Measurements from ENCODE around the gene TPRA1. TPM values are rescaled to one million over a fixed set of nuclear protein-coding genes. Genes with fewer than 3 reads are reported as not detected.
A peak's percentile ranks its signal among the peaks of the same experiment; 100 is the strongest.

Gene TPRA1
- 21.3 TPM for total RNA-seq
- long read RNA-seq, transcript TPRA1-202 (11 exons, 1,933 nt): major isoform, 39 of 60 reads
- long read RNA-seq, partial matches to known transcripts: 3 of 60 reads
- long read RNA-seq, other reads (novel, unspliced or antisense): 15 of 60 reads

DNA sequence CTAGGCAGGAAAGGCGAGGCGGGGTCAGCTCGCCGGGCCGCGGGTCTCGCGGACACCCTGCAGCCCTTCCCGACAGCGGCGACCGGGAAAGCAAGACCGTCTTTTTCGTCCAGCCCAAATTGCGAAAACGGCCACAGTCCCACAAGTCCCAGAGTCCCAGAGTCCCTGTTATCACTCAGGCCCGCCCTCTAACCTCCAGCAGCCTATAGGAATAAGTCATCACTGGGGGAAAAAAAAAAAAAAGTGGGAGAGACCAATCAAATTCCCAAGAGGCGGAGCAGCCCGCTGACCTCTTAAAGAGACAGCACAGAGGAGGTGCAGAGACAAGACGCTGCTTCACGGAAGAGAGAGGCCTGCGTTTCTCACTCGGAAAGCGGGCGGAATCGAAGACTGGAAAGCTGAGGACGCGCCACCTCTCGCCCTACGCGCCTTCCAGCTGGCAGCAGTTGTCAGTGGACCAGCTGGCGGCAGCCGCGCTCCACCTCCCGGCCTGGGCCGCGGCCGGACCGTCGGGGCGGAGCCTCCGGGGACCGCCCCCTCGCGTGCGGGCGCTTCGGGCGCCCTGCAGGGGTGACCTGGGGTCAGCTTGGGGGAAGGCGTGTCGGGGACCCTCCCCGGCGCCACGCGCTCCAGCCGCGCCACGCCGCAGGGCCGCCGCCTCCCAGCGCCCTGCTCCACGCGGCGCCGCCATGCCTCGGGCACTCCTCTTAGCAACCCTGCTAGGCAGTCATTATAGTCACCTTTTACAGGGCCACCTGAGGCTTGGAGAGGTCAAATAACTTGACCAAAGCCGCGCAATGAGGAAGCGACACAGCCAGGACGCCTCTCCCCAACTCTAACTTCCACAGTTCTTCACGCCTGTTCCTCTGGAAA is at the start of gene TPRA1:
TSS of gene TPRA1 (minus strand) at position 141 of the 873 bp plus-strand sequence. CDS start 10,587 bp downstream, outside the sequence.
- DNase-seq (ENCODE audit: missing footprints) (peak; percentile 96), ATAC-seq (peak; percentile 94)
- intact Hi-C loops (cut with DNase I): loop anchor here (5.0 kb wide), 2 partner anchors 81 to 231 kb away; partner anchors contain the start of genes ABTB1 and MGLL

GRCh38 chr3:127640042-127640355 is 49.5 kb upstream of the TPRA1 start:
- ATAC-seq (no peak), DNase-seq (ENCODE audit: missing footprints) (no peak)
- intact Hi-C loops (cut with DNase I): no loop called here

- ATAC-seq (no peak), DNase-seq (ENCODE audit: missing footprints) (no peak)
- intact Hi-C loops (cut with DNase I): no loop called here
Observed at GRCh38 chr3:127639173-127640041, 48.9 kb upstream of the TPRA1 start.

GRCh38 chr3:127637971-127638370 is 47.4 kb upstream of the TPRA1 start:
- DNase-seq (ENCODE audit: missing footprints): no peak
- intact Hi-C loops (cut with DNase I): no loop called here
- ATAC-seq: no peak

GRCh38 chr3:127637546-127637945 is 47.0 kb upstream of the TPRA1 start:
- ATAC-seq: no peak
- no peak for DNase-seq (ENCODE audit: missing footprints)
- intact Hi-C loops (cut with DNase I): no loop called here

DNA sequence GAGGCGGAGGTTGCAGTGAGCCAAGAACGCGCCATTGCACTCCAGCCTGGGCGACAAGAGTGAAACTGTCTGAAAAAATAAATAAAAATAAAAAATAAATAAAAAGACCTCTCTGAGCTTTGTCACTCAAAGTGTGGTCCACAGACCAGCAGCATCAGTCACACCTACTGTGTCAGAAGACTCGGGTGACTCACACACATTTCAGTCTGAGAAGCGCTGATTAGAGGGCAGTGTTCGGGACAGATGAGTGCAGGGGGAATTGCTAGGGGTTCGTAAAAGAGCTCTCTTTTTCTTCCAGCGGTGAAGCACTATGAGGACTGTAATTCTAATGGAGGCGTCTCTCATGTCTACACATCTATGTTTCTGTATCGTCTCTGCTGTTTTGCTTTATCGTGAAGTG is 44.1 kb upstream of the TPRA1 start:
- DNase-seq (ENCODE audit: missing footprints) (no peak), ATAC-seq (no peak)
- intact Hi-C loops (cut with DNase I): no loop called here

- ATAC-seq (no peak), DNase-seq (ENCODE audit: missing footprints) (no peak)
- intact Hi-C loops (cut with DNase I): no loop called here
Observed at GRCh38 chr3:127632035-127632820, 41.7 kb upstream of the TPRA1 start.

DNA sequence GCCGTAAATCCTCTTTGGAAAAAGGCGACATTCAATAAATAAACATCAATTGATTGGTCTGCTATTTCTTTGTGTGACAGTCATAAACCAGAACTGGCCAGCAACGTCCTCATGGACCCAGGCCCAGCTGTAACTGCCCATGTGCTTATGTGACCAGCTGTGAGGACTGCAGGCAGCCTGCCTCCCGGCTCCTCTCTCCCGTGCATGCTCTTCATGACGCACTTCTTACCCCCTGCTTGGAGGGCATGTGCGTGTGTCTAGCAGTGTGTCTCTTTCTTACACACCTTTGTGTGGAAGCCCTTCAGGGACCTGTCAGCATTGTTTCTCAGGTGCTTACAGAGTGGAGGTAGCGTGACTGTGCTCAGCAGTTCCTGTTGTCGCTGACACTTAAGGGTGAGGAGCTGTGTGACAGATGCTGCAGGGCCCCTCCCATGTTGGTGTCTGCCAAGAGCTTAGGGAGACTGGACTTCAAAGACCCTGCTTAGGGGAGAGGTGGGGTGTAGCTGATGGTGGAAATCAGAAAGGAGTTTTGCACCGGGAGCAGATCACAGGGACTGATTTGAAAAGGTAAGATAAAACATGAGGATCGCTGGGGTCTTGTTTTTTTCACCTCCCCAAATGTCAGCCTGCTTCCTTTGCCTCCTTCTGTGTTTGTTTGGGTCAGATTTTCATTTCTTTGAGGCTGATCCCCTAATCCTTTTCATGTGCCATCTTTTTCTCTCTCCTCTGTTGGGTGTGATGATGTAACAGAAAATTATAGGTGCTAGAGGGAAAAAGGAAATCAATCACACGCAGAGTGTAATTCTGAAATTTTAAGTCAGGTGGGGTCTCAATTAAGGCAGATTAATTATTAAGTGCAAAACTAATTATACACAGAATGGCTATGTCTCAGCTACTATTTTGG is 40.5 kb upstream of the TPRA1 start:
- ATAC-seq: no peak
- DNase-seq (ENCODE audit: missing footprints): no peak

GRCh38 chr3:127629467-127630403 is 39.2 kb upstream of the TPRA1 start:
- DNase-seq (ENCODE audit: missing footprints): no peak
- ATAC-seq: no peak
- intact Hi-C loops (cut with DNase I): no loop called here

More for the DNA sequence above, 40.5 kb upstream of the TPRA1 start:
- intact Hi-C loops (cut with DNase I): no loop called here

- intact Hi-C loops (cut with DNase I): no loop called here
- ATAC-seq (peak; percentile 78), DNase-seq (ENCODE audit: missing footprints) (peak; percentile 74)
Observed at GRCh38 chr3:127628788-127629466, 38.4 kb upstream of the TPRA1 start, which contains the start of gene PODXL2. Gene PODXL2 (plus strand): TSS chr3:127629185. CDS start chr3:127629220, 35 bp downstream.

GRCh38 chr3:127628426-127628787 is 37.9 kb upstream of the TPRA1 start:
- DNase-seq (ENCODE audit: missing footprints): no peak
- no peak for ATAC-seq
- intact Hi-C loops (cut with DNase I): no loop called here

DNA sequence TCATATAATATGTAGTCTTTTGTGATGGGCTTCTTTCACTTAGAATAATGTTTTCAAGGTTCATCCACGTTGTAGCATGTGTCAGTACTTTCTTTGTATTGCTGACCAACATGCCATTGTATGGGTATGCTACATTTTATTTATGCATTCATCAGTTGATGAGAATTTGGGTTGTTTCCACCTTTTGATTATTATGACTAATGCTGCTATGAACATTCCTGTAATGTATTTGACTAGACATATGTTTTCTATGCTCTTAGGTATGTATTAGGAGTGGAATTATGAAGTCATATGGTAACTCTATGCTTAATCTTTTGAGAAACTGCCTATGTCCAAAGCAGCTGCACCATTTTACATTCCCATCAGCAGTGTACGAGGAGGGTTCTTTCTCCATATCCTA is 35.3 kb upstream of the TPRA1 start:
- DNase-seq (ENCODE audit: missing footprints) (no peak), ATAC-seq (no peak)
- intact Hi-C loops (cut with DNase I): no loop called here

- DNase-seq (ENCODE audit: missing footprints): no peak
- no peak for ATAC-seq
- intact Hi-C loops (cut with DNase I): no loop called here
Observed at GRCh38 chr3:127624063-127624462, 33.5 kb upstream of the TPRA1 start.

DNA sequence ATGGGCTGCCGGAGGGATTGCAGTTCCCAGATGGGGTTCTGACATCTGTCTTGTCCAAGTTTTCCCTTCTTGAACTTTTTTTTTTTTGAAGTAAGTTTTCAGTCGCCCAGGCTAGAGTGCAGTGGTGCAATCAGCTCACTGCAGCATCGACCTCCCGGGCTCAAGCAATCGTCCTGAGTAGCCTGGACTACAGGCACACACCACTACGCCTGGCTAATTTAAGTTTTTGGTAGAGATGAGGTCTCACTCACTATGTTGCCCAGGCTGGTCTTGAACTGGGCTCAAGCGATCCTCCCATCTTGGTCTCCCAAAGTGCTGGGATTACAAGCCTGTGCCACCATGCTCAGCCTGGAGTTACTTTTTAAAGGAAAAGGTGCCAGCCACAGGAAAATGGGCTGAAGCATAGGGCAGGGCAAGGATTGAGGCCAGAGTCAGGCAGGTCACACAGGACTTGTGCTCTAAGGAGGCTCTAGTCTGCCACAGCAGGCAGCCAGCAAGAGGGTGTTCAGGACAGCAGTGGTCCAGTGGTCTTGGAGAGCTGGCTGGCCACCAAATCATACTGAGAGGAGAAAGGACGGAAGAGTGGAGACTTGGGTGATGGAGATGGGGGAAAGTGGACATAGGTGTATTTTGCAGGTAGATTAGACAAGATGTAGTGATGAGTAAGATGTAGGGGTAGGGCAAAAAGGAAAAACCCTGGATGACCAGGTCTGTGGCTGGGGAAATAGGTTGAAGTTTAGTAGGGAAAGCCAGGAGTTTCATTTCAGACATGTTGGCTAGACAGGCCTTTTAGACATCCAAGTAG is 32.4 kb upstream of the TPRA1 start:
- intact Hi-C loops (cut with DNase I): no loop called here
- no peak for ATAC-seq
- no peak for DNase-seq (ENCODE audit: missing footprints)

DNA sequence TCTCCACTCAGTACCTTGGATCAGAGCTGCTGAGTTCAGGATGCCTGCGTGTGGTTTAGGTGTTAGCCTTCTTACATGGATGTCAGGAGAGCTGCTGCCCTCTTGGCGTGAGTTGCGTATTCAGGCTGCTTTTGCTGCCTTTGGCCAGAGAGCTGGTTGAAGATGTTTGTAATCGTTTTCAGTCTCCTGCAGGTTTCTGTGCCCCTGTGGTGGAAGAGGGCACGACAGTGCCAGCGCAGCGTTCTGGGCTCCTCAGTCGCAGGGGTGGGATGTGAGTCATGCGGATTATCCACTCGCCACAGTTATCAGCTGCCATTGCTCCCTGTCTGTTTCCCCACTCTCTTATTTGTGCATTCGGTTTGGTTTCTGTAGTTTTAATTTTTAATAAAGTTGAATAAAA is 31.5 kb upstream of the TPRA1 start:
- no peak for ATAC-seq
- DNase-seq (ENCODE audit: missing footprints): no peak
- intact Hi-C loops (cut with DNase I): no loop called here
